Suprapubic skin (tissue), 4 donors: Measurements from ENCODE around the gene FBXO7. TPM values are rescaled to one million over a fixed set of nuclear protein-coding genes. Genes with fewer than 3 reads are reported as not detected.

Experiments
- DNase-seq, 2 donors: peaks; one replicate each; pipeline ENCODE4 v3.0.0-alpha.2; 2019; ENCODE audit warnings: low spot score in 2 of 2
- H3K27ac ChIP-seq: fragments of 200-600 bp; sonication (generic); one replicate; pipeline ENCODE4 v1.5.1; 2019
- H3K27me3 ChIP-seq: fragments of 200-600 bp; sonication (generic); one replicate; pipeline ENCODE4 v1.5.1; 2019
- H3K36me3 ChIP-seq: fragments of 200-600 bp; sonication (generic); one replicate; pipeline ENCODE4 v1.5.1; 2019
- H3K4me1 ChIP-seq: fragments of 200-600 bp; sonication (generic); one replicate; pipeline ENCODE4 v1.5.1; 2019
- H3K4me3 ChIP-seq: fragments of 200-600 bp; sonication (generic); one replicate; pipeline ENCODE4 v1.5.1; 2019; ENCODE audit warnings: mild to moderate bottlenecking
- H3K9me3 ChIP-seq: fragments of 200-600 bp; sonication (generic); one replicate; pipeline ENCODE4 v1.5.1; 2019
- EP300 ChIP-seq: sonication (generic); formaldehyde crosslinking; IDR thresholded peaks from one replicate; pipeline ENCODE4 v1.6.1; 2017; ENCODE audit warnings: antibody characterized with exemption
- POLR2A ChIP-seq, 2 donors: fragments of 450-650 bp; IDR thresholded peaks; one replicate each; pipeline ENCODE4 v1.6.1; 2017; ENCODE audit warnings: antibody characterized with exemption in 2 of 2, mild to moderate bottlenecking in 2 of 2, moderate library complexity in 2 of 2
- POLR2AphosphoS5 ChIP-seq, 3 donors: sonication (generic); formaldehyde crosslinking; IDR thresholded peaks; one replicate each; pipeline ENCODE4 v1.6.1; 2017; ENCODE audit warnings: antibody characterized with exemption in 3 of 3
- WGBS: methylation state at CpG from one replicate; pipeline ENCODE4 v1.1.5; 2018; 5-methylcytosine and 5-hydroxymethylcytosine counted together
- total RNA-seq, 4 donors: library from RNA; depleted of rRNA; stranded (reverse); fragments of >200 nt; gene quantifications; one replicate each; pipeline ENCODE4 v1.1.0, GENCODE V29; 2016
- TF ChIP-seq, protein P1 (sequence below), 2 donors: fragments of 200-600 bp in 1 of 2; fragments of 450-650 bp in 1 of 2; sonication (generic) in 1 of 2; IDR thresholded peaks; one replicate each; pipeline ENCODE4 v1.5.1; 2016 to 2019; ENCODE audit warnings: antibody characterized with exemption in 2 of 2, mild to moderate bottlenecking in 1 of 2, moderate library complexity in 1 of 2

The FBXO7 gene
- total RNA-seq, 4 donors from 2014 or later: 59.8 to 87.9 (median 81.8) TPM

DNA sequence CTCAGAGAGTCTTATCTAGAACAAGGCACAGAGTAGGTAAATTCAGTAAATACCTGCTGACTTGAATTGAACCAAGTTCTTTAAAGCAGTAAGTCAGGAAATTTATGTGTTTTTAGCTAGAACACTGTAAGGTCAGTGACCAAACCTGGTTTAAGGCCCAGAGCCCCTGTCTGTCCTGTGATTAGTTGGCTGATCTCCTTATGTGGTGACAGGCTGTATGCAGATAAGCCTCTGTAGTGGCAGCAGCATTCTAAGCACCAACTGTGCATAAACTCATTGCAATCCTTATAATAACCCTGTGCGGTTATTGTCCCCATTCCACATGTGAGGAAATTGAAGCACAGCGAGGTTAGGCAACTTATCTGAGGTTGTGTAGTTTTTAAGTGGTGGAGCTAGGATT is 40.5 kb downstream of the FBXO7 start:
- Histone ChIP-seq H3K9me3 (no peaks in the 10 kb centered on the region), H3K36me3 (peaks cover 5% of the 10 kb centered on the region), H3K4me3 (no peak overlapping the region), H3K27ac (no peak overlapping the region), H3K27me3 (no peaks in the 10 kb centered on the region), H3K4me1 (peaks cover 4% of the 10 kb centered on the region)
- TF ChIP-seq POLR2A (IDR thresholded peaks at IDR 0.05): no peak
- TF ChIP-seq, protein P1, sequence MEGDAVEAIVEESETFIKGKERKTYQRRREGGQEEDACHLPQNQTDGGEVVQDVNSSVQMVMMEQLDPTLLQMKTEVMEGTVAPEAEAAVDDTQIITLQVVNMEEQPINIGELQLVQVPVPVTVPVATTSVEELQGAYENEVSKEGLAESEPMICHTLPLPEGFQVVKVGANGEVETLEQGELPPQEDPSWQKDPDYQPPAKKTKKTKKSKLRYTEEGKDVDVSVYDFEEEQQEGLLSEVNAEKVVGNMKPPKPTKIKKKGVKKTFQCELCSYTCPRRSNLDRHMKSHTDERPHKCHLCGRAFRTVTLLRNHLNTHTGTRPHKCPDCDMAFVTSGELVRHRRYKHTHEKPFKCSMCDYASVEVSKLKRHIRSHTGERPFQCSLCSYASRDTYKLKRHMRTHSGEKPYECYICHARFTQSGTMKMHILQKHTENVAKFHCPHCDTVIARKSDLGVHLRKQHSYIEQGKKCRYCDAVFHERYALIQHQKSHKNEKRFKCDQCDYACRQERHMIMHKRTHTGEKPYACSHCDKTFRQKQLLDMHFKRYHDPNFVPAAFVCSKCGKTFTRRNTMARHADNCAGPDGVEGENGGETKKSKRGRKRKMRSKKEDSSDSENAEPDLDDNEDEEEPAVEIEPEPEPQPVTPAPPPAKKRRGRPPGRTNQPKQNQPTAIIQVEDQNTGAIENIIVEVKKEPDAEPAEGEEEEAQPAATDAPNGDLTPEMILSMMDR (IDR thresholded peaks at IDR 0.05): no peak
- no peak for TF ChIP-seq POLR2AphosphoS5 (IDR thresholded peaks at IDR 0.05)
- no peak for TF ChIP-seq EP300
- WGBS: 95% methylated on average over 2 of the region's 2 CpGs
- no peak for DNase-seq

DNA sequence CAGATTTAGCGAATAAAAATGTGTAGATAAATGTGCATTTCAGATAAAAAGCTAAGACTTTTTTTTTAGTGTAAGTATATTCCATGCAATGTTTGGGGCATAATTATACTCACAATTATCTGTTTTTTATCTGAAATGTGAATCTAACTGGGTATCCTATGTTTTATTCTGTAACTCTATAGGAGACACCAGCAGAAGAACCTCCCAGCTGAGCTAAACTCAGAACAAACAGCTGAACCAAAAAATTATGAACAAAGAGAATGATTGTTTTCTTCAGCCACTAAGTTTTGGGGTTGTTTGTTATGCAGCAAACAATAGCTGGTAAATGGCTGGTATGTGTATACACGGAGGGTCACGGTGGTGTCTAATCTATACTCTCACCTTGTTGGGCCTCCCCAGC is 42.9 kb downstream of the FBXO7 start:
- WGBS: 94% methylated on average over 3 of the region's 3 CpGs
- Histone ChIP-seq H3K27ac (no peak overlapping the region), H3K36me3 (peaks cover 5% of the 10 kb centered on the region), H3K4me3 (no peak overlapping the region), H3K9me3 (no peaks in the 10 kb centered on the region), H3K4me1 (no peaks in the 10 kb centered on the region), H3K27me3 (no peaks in the 10 kb centered on the region)
- DNase-seq: no peak
- no peak for TF ChIP-seq EP300
- no peak for TF ChIP-seq POLR2A (IDR thresholded peaks at IDR 0.05)
- TF ChIP-seq, protein P1 (IDR thresholded peaks at IDR 0.05): no peak
- no peak for TF ChIP-seq POLR2AphosphoS5 (IDR thresholded peaks at IDR 0.05)

DNA sequence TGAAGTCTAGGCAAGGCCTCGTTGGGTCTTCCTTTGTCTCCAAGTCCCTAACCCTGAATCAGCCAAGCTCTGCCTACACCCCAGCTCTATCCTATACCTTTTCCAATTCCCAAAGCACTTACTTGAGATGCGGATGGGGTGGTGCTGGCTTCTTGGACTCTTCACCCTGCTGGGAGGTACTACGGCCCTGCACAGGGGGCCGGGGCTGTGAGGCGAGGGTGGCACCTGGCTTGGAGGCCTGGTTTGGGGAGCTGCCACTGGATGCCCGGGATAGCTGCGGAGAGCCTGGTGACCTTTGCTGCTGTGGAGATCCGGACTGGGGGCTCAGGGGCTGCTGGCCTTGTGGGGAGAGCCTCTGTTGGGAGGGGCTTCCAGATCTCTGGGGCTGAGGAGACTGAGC is 43.3 kb downstream of the FBXO7 start:
- 97% methylated on average over 7 of the region's 8 CpGs for WGBS
- TF ChIP-seq EP300 (no peak), POLR2AphosphoS5 (IDR thresholded peaks at IDR 0.05) (no peak), POLR2A (IDR thresholded peaks at IDR 0.05) (no peak)
- no peaks in the 10 kb centered on the region for H3K27me3 ChIP-seq
- H3K27ac ChIP-seq: no peak overlapping the region
- H3K4me1 ChIP-seq: no peaks in the 10 kb centered on the region
- H3K36me3 ChIP-seq: peaks cover 5% of the 10 kb centered on the region
- no peaks in the 10 kb centered on the region for H3K9me3 ChIP-seq
- no peak overlapping the region for H3K4me3 ChIP-seq
- DNase-seq: no peak

DNA sequence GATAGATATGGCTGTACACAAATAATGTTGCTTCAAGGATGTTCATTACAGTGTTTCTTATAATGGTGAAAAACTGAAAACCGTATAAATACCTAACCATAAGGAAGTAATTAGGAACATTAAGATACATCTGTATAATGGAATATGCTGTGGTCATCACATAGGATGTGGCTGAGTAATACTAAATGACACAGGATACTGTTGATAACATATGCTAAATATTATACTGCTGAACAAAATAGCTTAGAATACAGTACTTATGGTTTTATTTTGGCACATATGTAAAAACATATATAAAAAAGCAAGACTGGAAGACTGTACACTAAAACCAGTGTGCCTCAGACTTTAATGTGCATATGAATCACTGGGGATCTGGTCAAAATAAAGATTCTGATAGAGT is 43.8 kb downstream of the FBXO7 start:
- WGBS: 69% methylated on average over 1 of the region's 1 CpG

DNA sequence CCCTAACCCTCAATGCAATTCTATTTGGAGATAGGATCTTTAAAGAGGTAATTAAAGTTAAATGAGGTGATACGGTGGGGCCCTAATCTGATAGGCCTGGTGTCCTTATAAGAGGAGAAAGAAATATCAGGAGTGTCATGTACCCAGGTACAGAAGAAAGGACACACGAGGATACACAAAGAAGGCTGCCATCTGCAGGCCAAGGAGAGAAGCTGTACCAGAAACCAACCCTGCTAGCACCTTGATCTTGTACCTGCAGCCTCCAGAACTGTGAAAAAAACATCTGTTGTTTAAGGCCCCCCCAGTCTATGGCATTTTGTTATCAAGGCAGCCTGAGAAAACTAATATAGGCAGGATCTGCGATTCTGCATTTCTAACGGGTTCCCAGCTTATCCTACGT is 44.2 kb downstream of the FBXO7 start:
- TF ChIP-seq POLR2AphosphoS5 (IDR thresholded peaks at IDR 0.05) (no peak), POLR2A (IDR thresholded peaks at IDR 0.05) (no peak), EP300 (no peak)
- TF ChIP-seq, protein P1 (IDR thresholded peaks at IDR 0.05): no peak
- H3K4me3 ChIP-seq: no peak overlapping the region
- H3K4me1 ChIP-seq: no peaks in the 10 kb centered on the region
- no peak overlapping the region for H3K27ac ChIP-seq
- H3K27me3 ChIP-seq: no peaks in the 10 kb centered on the region
- H3K36me3 ChIP-seq: peaks cover 5% of the 10 kb centered on the region
- no peak for DNase-seq
- no peaks in the 10 kb centered on the region for H3K9me3 ChIP-seq
- WGBS: 91% methylated on average over 5 of the region's 5 CpGs

More for the DNA sequence above, 43.8 kb downstream of the FBXO7 start:
- Histone ChIP-seq H3K9me3 (no peaks in the 10 kb centered on the region), H3K4me3 (no peak overlapping the region), H3K27me3 (no peaks in the 10 kb centered on the region), H3K27ac (no peak overlapping the region), H3K4me1 (no peaks in the 10 kb centered on the region), H3K36me3 (peaks cover 5% of the 10 kb centered on the region)
- DNase-seq: no peak
- TF ChIP-seq EP300 (no peak), POLR2AphosphoS5 (IDR thresholded peaks at IDR 0.05) (no peak), POLR2A (IDR thresholded peaks at IDR 0.05) (no peak)
- TF ChIP-seq, protein P1 (IDR thresholded peaks at IDR 0.05): no peak

DNA sequence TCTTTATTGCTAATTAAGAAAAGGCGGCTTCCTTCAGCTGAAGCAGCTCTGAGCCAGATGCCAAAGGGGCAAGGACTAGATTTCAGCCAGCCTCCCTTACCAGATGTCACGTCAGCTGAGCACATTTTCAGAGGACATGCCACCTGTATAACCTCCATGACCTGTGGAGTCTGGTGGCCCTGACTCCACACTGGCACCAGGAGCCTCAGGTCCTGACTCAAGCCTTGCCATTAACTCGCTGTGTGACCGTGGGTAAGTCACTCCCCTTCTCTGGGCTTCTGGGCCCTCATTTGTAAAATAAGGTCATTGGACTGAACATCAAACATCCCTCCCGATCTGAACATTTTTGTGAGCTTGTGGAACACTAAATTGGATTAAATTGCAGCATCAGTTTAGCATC is 46.0 kb downstream of the FBXO7 start:
- WGBS: 86% methylated on average over 5 of the region's 5 CpGs
- TF ChIP-seq POLR2A (IDR thresholded peaks at IDR 0.05) (no peak), POLR2AphosphoS5 (IDR thresholded peaks at IDR 0.05) (no peak), EP300 (no peak)
- TF ChIP-seq, protein P1 (IDR thresholded peaks at IDR 0.05): no peak
- Histone ChIP-seq H3K4me3 (no peak overlapping the region), H3K36me3 (peaks cover 5% of the 10 kb centered on the region), H3K27ac (no peak overlapping the region), H3K9me3 (no peaks in the 10 kb centered on the region), H3K4me1 (no peaks in the 10 kb centered on the region), H3K27me3 (no peaks in the 10 kb centered on the region)
- DNase-seq: no peak
